ENCODE results near the gene PUS1.
"Not testable (repeated sequence)": the region's sequence is repeated elsewhere in the genome, so short reads cannot be mapped to it uniquely, and the experiment has no call there.

Gene PUS1

DNA sequence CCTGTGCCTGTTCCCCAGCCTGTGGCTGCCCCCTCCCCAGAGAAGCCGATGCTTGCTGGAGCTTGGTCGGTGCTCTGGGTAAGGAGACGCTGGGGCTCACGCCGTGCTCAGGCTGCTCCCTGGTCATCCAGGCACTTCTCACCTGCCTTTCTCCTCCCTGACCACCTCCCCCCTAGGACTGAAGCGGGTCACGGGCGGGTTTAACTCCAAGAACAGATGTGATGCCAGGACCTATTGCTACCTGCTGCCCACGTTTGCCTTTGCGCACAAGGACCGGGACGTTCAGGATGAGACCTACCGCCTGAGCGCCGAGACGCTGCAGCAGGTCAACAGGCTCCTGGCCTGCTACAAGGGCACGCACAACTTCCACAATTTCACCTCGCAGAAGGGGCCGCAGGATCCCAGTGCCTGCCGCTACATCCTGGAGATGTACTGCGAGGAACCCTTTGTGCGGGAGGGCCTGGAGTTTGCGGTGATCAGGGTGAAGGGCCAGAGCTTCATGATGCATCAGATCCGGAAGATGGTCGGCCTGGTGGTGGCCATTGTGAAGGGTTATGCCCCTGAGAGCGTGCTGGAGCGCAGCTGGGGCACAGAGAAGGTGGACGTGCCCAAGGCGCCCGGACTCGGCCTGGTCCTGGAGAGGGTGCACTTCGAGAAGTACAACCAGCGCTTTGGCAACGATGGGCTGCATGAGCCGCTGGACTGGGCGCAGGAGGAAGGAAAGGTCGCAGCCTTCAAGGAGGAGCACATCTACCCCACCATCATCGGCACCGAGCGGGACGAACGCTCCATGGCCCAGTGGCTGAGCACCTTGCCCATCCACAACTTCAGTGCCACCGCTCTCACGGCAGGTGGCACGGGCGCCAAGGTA is 12.3 kb downstream of the PUS1 start:
- DNase-seq, result no peak

GRCh38 chr12:131941987-131942341 is 12.9 kb downstream of the PUS1 start:
- DNase-seq, result no peak

DNA sequence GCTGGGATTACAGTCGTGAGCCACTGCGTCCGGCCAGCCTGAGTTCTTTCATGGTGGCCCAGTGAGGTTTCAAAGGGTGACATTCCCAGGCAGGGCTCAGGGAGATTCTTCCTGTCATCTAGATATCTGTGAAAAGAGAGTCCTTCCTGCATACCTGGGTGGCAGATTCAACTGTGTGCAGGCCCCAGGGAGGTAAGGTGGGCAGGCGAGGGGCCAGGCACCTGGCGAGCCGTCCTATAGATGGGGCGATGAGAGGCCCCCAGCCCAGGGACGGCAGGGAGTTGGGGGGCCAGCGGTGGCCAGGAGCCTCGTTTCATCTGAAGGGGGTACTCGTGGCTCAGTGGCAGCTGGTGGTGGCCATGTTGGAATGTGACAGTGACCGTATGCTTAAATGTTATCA is 13.6 kb downstream of the PUS1 start:
- DNase-seq, result no peak

GRCh38 chr12:131943389-131943788 is 14.3 kb downstream of the PUS1 start:
- no peak for DNase-seq

DNA sequence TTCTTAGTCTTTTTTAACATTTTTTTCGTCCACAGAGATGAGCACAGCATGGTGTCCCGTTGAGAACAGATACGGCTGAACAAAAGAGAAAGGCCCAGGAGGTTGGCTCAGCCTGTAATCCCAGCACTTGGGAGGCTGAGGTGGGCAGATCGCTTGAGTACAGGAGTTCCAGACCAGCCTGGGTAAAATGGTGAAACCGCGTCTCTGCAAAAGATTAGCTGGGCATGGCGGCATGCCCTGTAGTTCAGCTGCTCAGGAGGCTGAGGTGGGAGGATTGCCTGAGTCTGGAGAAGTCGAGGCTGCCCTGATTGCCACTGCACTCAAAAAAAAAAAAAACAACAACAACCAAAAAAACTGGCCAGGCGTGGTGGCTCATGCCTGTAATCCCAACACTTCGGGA is 14.8 kb downstream of the PUS1 start:
- DNase-seq, result no peak

- DNase-seq, result no peak
These were observed 15.7 kb downstream of the PUS1 start for GRCh38 chr12:131944601-131945251.

- no peak for DNase-seq
These were observed 17.7 kb downstream of the PUS1 start for GRCh38 chr12:131946757-131947156.

GRCh38 chr12:131947482-131948027 is 18.5 kb downstream of the PUS1 start:
- DNase-seq, result no peak

GRCh38 chr12:131948166-131948712 is 19.2 kb downstream of the PUS1 start:
- no peak for DNase-seq

DNA sequence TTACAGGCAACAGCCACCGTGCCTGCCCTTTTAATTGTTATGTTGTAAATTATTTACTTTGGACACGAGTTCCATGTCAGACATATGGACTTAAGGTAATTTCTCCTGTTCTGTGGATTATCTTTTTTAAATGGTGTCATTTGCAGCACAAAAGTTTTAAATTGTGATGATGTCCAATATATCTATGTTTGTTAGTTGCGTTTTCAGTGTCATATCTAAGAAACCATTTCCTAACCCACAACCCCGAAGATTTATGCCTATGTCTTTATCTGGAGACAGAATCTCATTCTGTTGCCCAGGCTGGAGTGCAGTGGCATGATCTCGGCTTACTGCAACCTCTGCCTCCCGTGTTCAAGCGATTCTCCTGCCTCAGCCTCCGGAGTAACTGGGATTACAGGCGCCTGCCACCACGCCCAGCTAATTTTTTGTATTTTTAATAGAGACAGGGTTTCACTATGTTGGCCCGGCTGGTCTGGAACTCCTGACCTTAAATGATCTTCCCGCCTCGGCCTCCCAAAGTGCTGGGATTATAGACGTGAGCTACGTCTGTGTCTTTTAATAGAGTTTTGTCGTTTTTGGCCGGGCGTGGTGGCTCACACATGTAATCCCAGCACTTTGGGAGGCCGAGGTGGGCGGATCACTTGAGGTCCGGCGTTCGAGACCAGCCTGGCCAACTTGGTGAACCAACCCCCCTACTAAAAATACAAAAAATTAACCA is 19.8 kb downstream of the PUS1 start:
- DNase-seq, result not testable (repeated sequence)

- peak; percentile 95 for DNase-seq
These were observed 20.5 kb downstream of the PUS1 start, which contains the start of gene EP400 for GRCh38 chr12:131949431-131950181. EP400 (plus strand) TSS chr12:131949942; CDS start chr12:131960620, 10,678 bp downstream.

DNA sequence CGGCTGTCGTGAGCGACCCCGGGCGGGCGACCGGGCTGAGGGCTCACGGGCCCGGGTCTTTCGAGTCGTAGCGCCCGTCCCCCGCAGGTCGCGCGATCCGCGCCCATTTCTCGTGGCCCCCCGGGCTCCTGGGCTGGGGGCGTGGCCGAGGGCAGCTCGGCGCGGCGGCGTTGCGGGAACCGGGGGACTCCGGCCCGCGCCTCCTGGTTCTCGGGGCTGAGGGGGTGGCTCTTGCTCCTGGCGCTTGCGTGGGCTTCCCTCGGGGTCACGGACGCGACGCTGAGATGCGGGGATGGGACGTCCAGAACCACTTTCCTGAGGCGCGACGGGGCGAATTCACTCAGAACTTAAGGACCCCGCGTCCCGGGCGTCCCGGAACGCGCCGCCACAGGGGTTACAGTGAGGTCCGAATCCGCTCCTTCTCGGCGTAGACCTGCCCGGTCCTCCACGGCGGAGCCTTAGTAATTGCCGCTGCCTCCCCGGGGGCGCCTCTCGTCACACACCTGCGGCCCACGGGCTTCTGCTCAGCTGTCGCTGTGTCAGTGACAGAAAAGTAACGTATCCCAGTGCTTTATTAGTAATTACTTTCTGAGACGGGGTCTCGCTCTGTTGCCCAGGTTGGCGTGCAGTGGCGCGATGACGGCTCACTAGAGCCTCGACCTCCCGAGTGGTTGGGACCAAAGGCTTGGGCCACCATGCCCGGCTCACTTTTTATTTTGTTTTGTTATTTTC is 21.3 kb downstream of the PUS1 start:
- DNase-seq, result peak; percentile 43

DNA sequence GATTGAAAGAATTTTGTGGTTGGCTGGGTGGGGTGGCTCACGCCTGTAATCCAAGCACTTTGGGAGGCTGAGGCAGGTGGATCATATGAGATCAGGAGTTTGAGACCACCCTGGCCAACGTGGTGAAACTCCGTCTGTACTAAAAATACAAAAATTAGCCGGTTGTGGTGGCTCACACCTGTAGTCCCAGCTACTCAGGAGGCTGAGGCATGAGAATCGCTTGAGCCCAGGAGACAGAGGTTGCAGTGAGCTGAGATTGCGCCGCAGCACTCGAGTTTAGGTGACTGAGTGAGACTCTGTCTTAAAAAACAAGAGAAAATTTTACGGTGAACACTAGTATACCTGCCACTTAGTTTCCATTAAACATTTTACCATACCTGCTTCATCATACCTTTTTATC is 24.7 kb downstream of the PUS1 start:
- DNase-seq, result not testable (repeated sequence)

DNA sequence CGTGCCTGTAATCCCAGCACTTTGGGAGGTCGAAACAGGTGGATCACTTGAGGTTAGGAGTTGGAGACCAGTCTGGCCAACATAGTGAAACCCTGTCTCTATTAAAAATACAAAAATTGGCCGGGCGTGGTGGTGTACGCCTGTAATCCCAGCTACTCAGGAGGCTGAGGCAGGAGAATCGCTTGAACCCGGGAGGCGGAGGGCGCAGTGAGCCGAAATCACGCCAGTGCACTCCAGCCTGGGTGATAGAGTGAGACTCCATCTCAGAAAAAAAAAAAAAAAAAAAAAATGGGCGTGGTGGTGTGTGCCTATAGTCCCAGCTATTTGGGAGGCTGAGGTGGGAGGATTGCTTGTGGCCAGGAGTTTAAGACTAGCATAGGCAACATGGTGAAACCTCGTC is 25.4 kb downstream of the PUS1 start:
- not testable (repeated sequence) for DNase-seq

GRCh38 chr12:131959116-131959515 is 30.0 kb downstream of the PUS1 start:
- DNase-seq, result no peak

GRCh38 chr12:131959641-131960589 is 30.8 kb downstream of the PUS1 start:
- no peak for DNase-seq

- not testable (repeated sequence) for DNase-seq
These were observed 31.7 kb downstream of the PUS1 start for GRCh38 chr12:131960590-131961325.

DNA sequence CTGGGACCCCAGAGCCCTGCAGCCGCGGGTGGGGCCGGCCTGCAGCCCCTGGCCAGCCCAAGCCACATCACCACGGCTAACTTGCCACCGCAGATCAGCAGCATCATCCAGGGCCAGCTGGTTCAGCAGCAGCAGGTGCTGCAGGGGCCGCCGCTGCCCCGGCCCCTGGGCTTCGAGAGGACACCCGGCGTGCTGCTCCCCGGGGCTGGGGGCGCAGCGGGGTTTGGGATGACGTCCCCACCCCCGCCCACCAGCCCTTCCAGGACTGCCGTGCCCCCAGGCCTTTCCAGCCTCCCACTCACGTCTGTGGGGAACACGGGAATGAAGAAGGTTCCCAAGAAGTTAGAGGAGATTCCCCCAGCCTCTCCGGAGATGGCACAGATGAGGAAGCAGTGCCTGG is 32.3 kb downstream of the PUS1 start:
- not testable (repeated sequence) for DNase-seq

GRCh38 chr12:131962069-131962468 is 33.0 kb downstream of the PUS1 start:
- no peak for DNase-seq

DNA sequence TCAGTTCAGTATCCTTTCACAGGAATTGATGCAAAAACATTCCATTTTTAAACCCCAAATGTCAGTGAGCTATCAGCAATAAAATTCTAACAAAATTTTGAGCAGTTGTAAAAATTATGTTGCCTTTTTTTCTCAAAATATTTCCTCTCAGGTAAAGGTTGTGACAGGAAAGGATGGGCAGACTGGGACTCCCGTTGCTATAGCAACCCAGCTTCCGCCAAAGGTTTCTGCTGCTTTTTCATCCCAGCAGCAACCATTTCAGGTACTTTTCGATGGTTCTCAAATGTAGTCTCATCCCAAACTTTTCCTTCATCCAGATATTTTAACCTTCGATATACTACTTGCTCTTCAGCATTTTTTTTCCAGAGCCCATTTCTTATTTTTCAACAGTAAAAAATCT is 34.3 kb downstream of the PUS1 start:
- no peak for DNase-seq

Data from stimulated activated CD4-positive, alpha-beta T cell treated with anti-CD3 and anti-CD28 coated beads, Interleukin-1b, Interleukin-23, amount 100 ng/mL, for 48 hours (primary cell).